LHCN-M2 (cell line): Measurements from ENCODE around the gene PPP6R3. TPM values are rescaled to one million over a fixed set of nuclear protein-coding genes. Genes with fewer than 3 reads are reported as not detected.
"Not testable (repeated sequence)": the region's sequence is repeated elsewhere in the genome, so short reads cannot be mapped to it uniquely, and the experiment has no call there.

Experiments used
- DNase-seq: peaks from one replicate; pipeline ENCODE4 v3.0.0-alpha.2; 2012; ENCODE audit warnings: low read depth
- polyA plus RNA-seq: library from polyadenylated mRNA; unstranded; fragments of >200 nt; gene quantifications from one replicate; pipeline ENCODE4 v1.2.1, GENCODE V29; 2012; ENCODE audit warnings: missing spikeins
- total RNA-seq: library from RNA; depleted of rRNA; stranded (reverse); fragments of >200 nt; gene quantifications from 2 replicates; pipeline ENCODE4 v1.2.3, GENCODE V29; 2014; rRNA removed

The PPP6R3 gene
- 84.6 and 89.6 TPM in 2 replicates for total RNA-seq
- polyA plus RNA-seq = 17.9 TPM

- no peak for DNase-seq
Observed at GRCh38 chr11:68460741-68461574, at the start of gene PPP6R3. Gene PPP6R3 (plus strand): TSS chr11:68460752. CDS start chr11:68537665, 76,913 bp downstream.

GRCh38 chr11:68411501-68411991 lies 49.0 kb upstream of the PPP6R3 start:
- peak; percentile 82 for DNase-seq

- peak; percentile 91 for DNase-seq
Observed at GRCh38 chr11:68412593-68413475, 47.7 kb upstream of the PPP6R3 start.

GRCh38 chr11:68413591-68413999 lies 47.0 kb upstream of the PPP6R3 start:
- no peak for DNase-seq

GRCh38 chr11:68414496-68415221 lies 45.9 kb upstream of the PPP6R3 start:
- no peak for DNase-seq

GRCh38 chr11:68416070-68416578 lies 44.4 kb upstream of the PPP6R3 start:
- DNase-seq = no peak

- no peak for DNase-seq
Observed at GRCh38 chr11:68418648-68419047, 41.9 kb upstream of the PPP6R3 start.

GRCh38 chr11:68420171-68420570 lies 40.4 kb upstream of the PPP6R3 start:
- DNase-seq = no peak

GRCh38 chr11:68423481-68423880 lies 37.1 kb upstream of the PPP6R3 start:
- no peak for DNase-seq

GRCh38 chr11:68424101-68424632 lies 36.4 kb upstream of the PPP6R3 start:
- no peak for DNase-seq

- DNase-seq = no peak
Observed at GRCh38 chr11:68424981-68425865, 35.3 kb upstream of the PPP6R3 start.

GRCh38 chr11:68425866-68426380 lies 34.6 kb upstream of the PPP6R3 start:
- DNase-seq = no peak

GRCh38 chr11:68429661-68430060 lies 30.9 kb upstream of the PPP6R3 start:
- DNase-seq = no peak

GRCh38 chr11:68430384-68430783 lies 30.2 kb upstream of the PPP6R3 start:
- no peak for DNase-seq

GRCh38 chr11:68430801-68431200 lies 29.8 kb upstream of the PPP6R3 start:
- no peak for DNase-seq

GRCh38 chr11:68431984-68432645 lies 28.4 kb upstream of the PPP6R3 start:
- DNase-seq = no peak

- no peak for DNase-seq
Observed at GRCh38 chr11:68432874-68433273, 27.7 kb upstream of the PPP6R3 start.

- no peak for DNase-seq
Observed at GRCh38 chr11:68433541-68433940, 27.0 kb upstream of the PPP6R3 start.

GRCh38 chr11:68434159-68434558 lies 26.4 kb upstream of the PPP6R3 start:
- not testable (repeated sequence) for DNase-seq
